Subcutaneous adipose tissue (tissue), 4 donors: ENCODE results near the gene IREB2. TPM values are rescaled to one million over a fixed set of nuclear protein-coding genes. Genes with fewer than 3 reads are reported as not detected.

Experiments
- total RNA-seq, 4 donors: library from RNA; depleted of rRNA; stranded (reverse); fragments of >200 nt; gene quantifications; one replicate each; pipeline ENCODE4 v1.1.0, GENCODE V29; 2016
- TF ChIP-seq, protein P1 (sequence below): fragments of 450-650 bp; IDR thresholded peaks from one replicate; pipeline ENCODE4 v1.5.1; 2016; ENCODE audit warnings: low read depth, mild to moderate bottlenecking, control low read depth, antibody characterized with exemption, moderate library complexity

The IREB2 gene
- total RNA-seq, 4 donors from 2014 or later: 33.9 to 55.9 (median 44.1) TPM

DNA sequence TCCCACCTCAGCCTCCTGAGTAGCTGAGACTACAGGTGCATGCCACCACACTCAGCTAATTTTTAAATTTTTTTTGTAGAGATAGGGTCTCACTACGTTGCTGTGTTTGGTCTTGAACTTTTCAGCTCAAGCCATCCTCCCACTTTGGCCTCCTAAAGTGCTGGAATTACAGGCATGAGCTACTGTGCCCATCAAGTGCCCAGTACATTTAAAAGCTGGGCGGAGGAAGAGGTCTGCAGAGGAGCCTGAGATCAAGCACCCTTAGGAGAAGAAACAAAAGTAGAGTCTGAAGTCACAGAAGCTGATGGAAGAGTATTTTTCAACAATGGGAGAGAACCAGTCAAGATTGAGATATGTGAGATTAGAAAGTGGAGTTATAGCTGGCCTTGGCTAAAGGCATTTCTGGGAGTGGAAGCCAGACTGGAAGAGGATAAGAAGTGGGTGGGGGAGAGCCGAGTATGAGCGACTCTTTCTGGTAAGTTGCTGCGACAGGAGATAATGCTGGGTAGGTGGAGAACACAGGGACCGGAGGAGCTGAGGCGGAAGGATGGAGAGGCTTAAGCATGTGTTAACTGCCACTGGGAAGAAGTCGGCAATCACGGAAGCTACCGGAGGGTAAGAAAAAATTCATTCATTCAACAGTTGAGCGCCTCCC is 782 bp upstream of the IREB2 start:
- TF ChIP-seq, protein P1, sequence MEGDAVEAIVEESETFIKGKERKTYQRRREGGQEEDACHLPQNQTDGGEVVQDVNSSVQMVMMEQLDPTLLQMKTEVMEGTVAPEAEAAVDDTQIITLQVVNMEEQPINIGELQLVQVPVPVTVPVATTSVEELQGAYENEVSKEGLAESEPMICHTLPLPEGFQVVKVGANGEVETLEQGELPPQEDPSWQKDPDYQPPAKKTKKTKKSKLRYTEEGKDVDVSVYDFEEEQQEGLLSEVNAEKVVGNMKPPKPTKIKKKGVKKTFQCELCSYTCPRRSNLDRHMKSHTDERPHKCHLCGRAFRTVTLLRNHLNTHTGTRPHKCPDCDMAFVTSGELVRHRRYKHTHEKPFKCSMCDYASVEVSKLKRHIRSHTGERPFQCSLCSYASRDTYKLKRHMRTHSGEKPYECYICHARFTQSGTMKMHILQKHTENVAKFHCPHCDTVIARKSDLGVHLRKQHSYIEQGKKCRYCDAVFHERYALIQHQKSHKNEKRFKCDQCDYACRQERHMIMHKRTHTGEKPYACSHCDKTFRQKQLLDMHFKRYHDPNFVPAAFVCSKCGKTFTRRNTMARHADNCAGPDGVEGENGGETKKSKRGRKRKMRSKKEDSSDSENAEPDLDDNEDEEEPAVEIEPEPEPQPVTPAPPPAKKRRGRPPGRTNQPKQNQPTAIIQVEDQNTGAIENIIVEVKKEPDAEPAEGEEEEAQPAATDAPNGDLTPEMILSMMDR: no peak

DNA sequence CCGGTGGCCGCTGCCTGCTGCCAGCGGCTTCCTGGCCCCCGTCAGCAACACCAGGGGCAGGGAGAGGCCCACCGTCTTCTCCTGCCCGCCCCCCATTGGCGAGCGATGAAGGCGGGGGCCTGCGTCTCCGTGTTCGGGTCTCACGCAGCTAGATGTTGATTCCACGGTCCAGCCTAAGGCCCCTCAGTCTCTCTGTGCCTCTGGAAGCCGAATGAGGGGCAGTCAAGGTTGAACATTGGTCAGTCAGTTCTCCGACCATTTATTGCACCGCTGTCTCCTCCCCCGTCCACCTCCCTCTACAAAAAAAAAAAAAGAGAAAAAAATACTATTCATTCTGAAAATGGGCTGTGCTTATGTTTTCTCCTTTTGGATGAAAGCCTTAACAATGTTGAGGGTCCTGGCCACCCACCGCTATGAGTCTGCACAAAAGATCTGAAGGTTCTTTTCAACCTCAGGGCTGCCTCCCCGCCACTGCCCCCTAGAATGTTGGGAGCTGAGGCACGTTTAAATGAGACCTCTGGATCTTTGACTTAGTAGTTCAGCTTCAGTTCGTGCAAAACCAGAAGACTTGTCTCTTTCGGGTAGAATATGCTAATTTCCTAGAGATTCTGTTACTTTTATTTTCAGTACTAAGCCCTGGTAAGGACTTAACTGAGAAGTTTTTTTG is 736 bp downstream of the IREB2 start:
- TF ChIP-seq, protein P1: no peak

DNA sequence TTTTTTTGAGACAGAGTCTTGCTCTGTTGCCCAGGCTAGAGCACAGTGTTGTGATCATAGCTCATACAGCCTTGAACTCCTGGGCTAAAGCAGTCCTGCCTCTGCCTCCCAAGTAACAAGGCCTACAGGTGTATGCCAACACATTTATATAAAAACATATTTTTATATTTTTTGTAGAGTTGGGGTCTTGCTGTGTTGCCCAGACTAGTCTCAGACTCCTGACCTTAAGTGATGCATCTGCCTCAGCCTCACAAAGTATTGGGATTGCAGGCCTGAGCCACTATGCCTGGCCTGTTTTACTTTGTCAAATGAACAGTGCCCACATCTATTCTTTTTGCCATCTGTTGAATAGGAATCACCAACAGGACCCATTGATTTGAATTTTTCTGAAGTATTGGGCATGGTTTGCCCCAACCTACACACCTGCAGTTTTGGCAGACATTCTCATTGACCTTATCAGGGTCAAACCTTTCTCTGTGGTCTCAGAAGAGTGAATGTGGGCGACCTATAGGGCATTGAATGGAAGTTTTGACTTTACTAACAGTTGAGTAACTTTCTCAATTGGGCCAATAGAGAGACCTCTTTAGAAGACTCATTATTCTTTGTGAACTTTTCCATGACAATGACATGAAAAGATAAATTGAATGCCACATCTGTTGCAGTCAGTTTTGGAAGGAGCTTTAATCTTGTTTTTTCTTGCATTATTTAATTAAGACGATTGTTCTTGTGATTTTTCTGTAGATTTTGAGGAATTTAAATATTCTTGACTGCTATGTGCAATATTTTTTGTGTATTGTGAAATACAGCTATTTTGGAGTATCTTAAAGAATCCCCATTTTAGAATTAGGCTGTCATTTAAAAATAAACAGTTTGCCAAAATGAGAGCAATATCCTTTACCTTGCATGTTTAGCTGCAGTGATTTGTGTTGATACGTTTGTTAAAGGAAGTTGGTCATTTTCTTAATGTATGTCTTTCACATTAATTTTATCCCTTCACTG is 2.7 kb downstream of the IREB2 start:
- TF ChIP-seq, protein P1: no peak

DNA sequence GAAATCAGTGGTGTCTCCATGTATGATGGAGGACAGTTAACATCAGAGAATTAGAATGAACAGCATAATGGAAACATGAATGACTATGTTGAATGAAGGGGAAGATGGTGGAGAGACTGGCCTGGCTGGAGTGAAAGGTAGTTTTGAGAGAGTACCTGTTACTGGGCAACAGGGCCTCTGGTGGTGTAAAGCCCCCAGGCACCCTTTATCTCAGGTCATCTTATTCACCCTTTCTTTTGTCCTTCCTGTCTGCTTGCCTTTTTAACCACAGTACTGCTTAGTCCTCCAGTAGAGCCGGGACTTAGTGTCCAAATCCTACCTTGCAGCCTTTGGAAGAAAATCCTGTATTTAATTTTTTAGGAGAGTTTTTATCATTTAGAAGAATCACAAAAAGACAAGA is 6.2 kb downstream of the IREB2 start:
- TF ChIP-seq, protein P1: no peak

DNA sequence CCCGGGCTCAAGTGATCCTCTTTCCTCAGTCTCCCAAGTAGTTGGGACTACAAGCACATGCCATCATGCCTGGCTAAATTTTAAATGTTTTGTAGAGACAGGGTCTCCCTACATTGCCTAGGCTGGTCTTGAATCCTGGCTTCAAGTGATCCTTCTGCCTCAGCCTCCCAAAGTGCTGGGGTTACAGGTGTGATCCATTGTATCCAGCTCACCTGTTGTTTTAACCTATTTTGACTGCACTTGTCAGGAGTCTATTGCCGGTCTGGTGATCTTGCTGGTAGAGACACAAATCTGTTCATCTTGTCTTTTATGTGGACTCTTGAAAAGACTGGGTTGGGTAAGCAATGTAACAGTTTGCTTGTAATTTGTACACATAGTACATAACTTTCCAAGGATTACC is 7.9 kb downstream of the IREB2 start:
- TF ChIP-seq, protein P1: no peak

DNA sequence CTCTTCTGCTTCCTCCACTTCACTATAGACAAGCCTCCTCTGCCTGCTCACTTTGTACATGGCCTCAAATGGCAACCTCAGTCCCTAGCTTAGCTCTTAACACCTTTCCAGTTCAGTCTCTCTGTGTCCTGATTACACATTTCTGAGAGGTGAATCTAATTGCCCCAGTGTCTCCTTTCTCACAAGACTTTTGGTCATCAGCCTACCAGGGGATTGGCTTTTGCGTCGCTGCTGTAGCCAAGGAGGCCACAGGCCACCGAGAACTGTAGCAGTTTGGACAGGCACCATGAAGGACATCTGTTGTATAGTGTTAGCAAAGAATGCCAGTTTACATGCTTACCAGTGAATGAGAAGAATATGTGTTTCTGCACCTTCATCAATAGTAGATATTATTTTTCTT is 8.5 kb downstream of the IREB2 start:
- TF ChIP-seq, protein P1: no peak
